CD4-positive, alpha-beta memory T cell (primary cell): ENCODE results near the gene S100A16. TPM values are rescaled to one million over a fixed set of nuclear protein-coding genes. Genes with fewer than 3 reads are reported as not detected.

Experiments
- CTCF ChIA-PET: fragments of 350-600 bp; sonication (Branson Sonifier 250); formaldehyde crosslinking; loops from one replicate; lab custom pipeline; 2021; ENCODE audit warnings: inconsistent platforms; ENCODE audit not compliant: partially characterized antibody; lab: Charles Lee
- POLR2A ChIA-PET: fragments of 350-600 bp; sonication (Branson Sonifier 250); formaldehyde crosslinking; loops from one replicate; lab custom pipeline; 2021; ENCODE audit not compliant: partially characterized antibody; lab: Charles Lee
- DNase-seq, 5 donors: peaks; one replicate each; pipeline versions ENCODE4 v3.0.0 to v3.0.0-alpha.2; 2020 to 2022; ENCODE audit warnings: mixed read lengths in 1 of 5
- H3K27ac ChIP-seq: one replicate; pipeline ENCODE4 v1.7.0; 2013; ENCODE audit warnings: low read depth, low read length
- H3K27me3 ChIP-seq: 2 replicates; pipeline ENCODE4 v1.7.0; 2013; ENCODE audit warnings: mild to moderate bottlenecking, low read length, moderate library complexity; ENCODE audit not compliant: insufficient read depth
- H3K36me3 ChIP-seq: 2 replicates; pipeline ENCODE4 v1.7.0; 2013; ENCODE audit warnings: mild to moderate bottlenecking, low read length, moderate library complexity; ENCODE audit not compliant: insufficient read depth
- H3K4me1 ChIP-seq: 2 replicates; pipeline ENCODE4 v1.7.0; 2013; ENCODE audit warnings: mild to moderate bottlenecking, low read length, moderate library complexity; ENCODE audit not compliant: insufficient read depth
- H3K4me3 ChIP-seq, 2 donors: one replicate each; pipeline ENCODE4 v1.7.0; 2013; ENCODE audit warnings: low read length in 2 of 2, mild to moderate bottlenecking in 1 of 2
- H3K9me3 ChIP-seq, 2 donors: one replicate each; pipeline ENCODE4 v1.7.0; 2013; ENCODE audit warnings: low read length in 2 of 2, control low read depth in 1 of 2; ENCODE audit not compliant: control insufficient read depth in 1 of 2
- H3K27ac Mint-ChIP-seq, 7 donors: one replicate each; pipeline ENCODE4 v1.8.0; 2020 to 2021; ENCODE audit warnings: mixed read lengths in 7 of 7, mild to moderate bottlenecking in 6 of 7, inconsistent platforms in 3 of 7, moderate library complexity in 3 of 7
- H3K27me3 Mint-ChIP-seq, 2 donors: one replicate each; pipeline ENCODE4 v1.8.0; 2020 to 2021; ENCODE audit warnings: mixed read lengths in 2 of 2
- H3K36me3 Mint-ChIP-seq, 2 donors: one replicate each; pipeline ENCODE4 v1.8.0; 2020 to 2021; ENCODE audit warnings: mixed read lengths in 2 of 2, inconsistent platforms in 1 of 2, mild to moderate bottlenecking in 1 of 2
- H3K4me1 Mint-ChIP-seq, 4 donors: one replicate each; pipeline ENCODE4 v1.8.0; 2020 to 2021; ENCODE audit warnings: mixed read lengths in 4 of 4, mild to moderate bottlenecking in 1 of 4
- H3K4me3 Mint-ChIP-seq, 8 donors: one replicate each; pipeline ENCODE4 v1.8.0; 2020 to 2021; ENCODE audit warnings: mixed read lengths in 8 of 8, mild to moderate bottlenecking in 7 of 8, moderate library complexity in 6 of 8, inconsistent platforms in 3 of 8
- H3K9me3 Mint-ChIP-seq, 8 donors: one replicate each; pipeline ENCODE4 v1.8.0; 2020 to 2021; ENCODE audit warnings: mixed read lengths in 8 of 8, mild to moderate bottlenecking in 5 of 8, inconsistent platforms in 3 of 8, moderate library complexity in 1 of 8
- intact Hi-C: fragments of 100-400 bp; cut with micrococcal nuclease; formaldehyde crosslinking; loops from one replicate; pipeline ENCODE4 v1.15.1; 2023
- polyA plus RNA-seq, 2 donors: library from polyadenylated mRNA; unstranded; fragments of 300-500 nt; fragmentation: Illumina TruSeq; gene quantifications; one replicate each; pipeline ENCODE4 v1.2.3, GENCODE V29; 2021
- total RNA-seq, 2 experiments: library from RNA; stranded (reverse); gene quantifications; one replicate each; pipeline ENCODE4 v1.2.3, GENCODE V29; 2021

Gene S100A16
- total and polyA plus RNA-seq, 4 experiments from 2014 or later, result not detected

- H3K4me3 Mint-ChIP-seq, result no peak overlapping the region
- CTCF ChIA-PET, result interaction anchor here (1.2 kb wide), 1 partner anchor 12 kb away, joined by 3 read pairs; no protein-coding TSS in a partner anchor
- H3K4me1 ChIP-seq, result no peaks in the 10 kb centered on the region
- H3K4me1 Mint-ChIP-seq, result peaks cover 0 to 4% (median 0%) of the 10 kb centered on the region in 4 donors
- H3K9me3 ChIP-seq, result no peaks in the 10 kb centered on the region
- no peak overlapping the region for H3K27ac ChIP-seq
- no peaks in the 10 kb centered on the region for H3K36me3 ChIP-seq
- peaks cover 0 to 1% (median 0%) of the 10 kb centered on the region in 8 donors for H3K9me3 Mint-ChIP-seq
- no peaks in the 10 kb centered on the region for H3K36me3 Mint-ChIP-seq
- no peak for DNase-seq
- no peak overlapping the region for H3K4me3 ChIP-seq
- POLR2A ChIA-PET, result interaction anchor here (0.6 kb wide), 1 partner anchor 700 kb away, joined by 3 read pairs; no protein-coding TSS in a partner anchor
- H3K27ac Mint-ChIP-seq, result no peak overlapping the region
- H3K27me3 Mint-ChIP-seq, result no peaks in the 10 kb centered on the region
- intact Hi-C loops, result no loop called here
- no peaks in the 10 kb centered on the region for H3K27me3 ChIP-seq
These were observed 5.6 kb downstream of the S100A16 start for GRCh38 chr1:153607381-153607780.

- H3K27me3 ChIP-seq, result no peaks in the 10 kb centered on the region
- Mint-ChIP-seq H3K4me3 (no peak overlapping the region), H3K4me1 (peaks cover 0 to 3% (median 0%) of the 10 kb centered on the region in 4 donors), H3K36me3 (no peaks in the 10 kb centered on the region), H3K9me3 (no peaks in the 10 kb centered on the region), H3K27me3 (no peaks in the 10 kb centered on the region), H3K27ac (no peak overlapping the region)
- H3K9me3 ChIP-seq, result no peaks in the 10 kb centered on the region
- ChIA-PET POLR2A (no interaction called here), CTCF (interaction anchor here (0.6 to 1.2 kb wide), 3 partner anchors 13 to 560 kb away, joined by 3 read pairs; no protein-coding TSS in a partner anchor)
- intact Hi-C loops, result no loop called here
- no peaks in the 10 kb centered on the region for H3K36me3 ChIP-seq
- H3K27ac ChIP-seq, result no peak overlapping the region
- no peak for DNase-seq
- no peaks in the 10 kb centered on the region for H3K4me1 ChIP-seq
- no peak overlapping the region for H3K4me3 ChIP-seq
These were observed 6.7 kb downstream of the S100A16 start for GRCh38 chr1:153606194-153606593.

DNA sequence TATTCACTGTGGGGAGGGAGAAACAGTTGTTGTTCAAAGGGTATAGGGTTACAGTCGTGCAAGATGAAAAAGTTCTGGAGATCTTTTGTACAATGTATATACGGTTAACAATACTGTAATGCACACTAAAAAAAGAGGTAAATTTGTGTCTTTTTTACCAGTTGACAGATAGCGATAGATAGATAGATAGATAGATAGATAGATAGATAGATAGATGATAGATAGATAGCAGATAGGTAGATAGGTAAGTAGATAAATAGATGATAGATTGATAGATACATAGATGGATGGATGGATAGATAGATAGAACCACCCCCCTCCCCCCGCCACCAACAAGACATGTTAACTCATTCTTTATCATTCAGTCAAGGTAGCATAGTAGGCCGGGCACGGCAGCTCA, 10.2 kb downstream of the S100A16 start:
- H3K27ac ChIP-seq, result no peak overlapping the region
- no peaks in the 10 kb centered on the region for H3K36me3 ChIP-seq
- intact Hi-C loops, result no loop called here
- H3K4me3 ChIP-seq, result no peak overlapping the region
- Mint-ChIP-seq H3K27ac (no peak overlapping the region), H3K36me3 (no peaks in the 10 kb centered on the region), H3K27me3 (no peaks in the 10 kb centered on the region), H3K4me1 (peaks cover 0 to 13% (median 3%) of the 10 kb centered on the region in 4 donors), H3K4me3 (no peak overlapping the region), H3K9me3 (no peaks in the 10 kb centered on the region)
- H3K27me3 ChIP-seq, result no peaks in the 10 kb centered on the region
- H3K9me3 ChIP-seq, result no peaks in the 10 kb centered on the region
- DNase-seq, result no peak
- CTCF ChIA-PET, result interaction anchor here (0.7 kb wide), 1 partner anchor 35 kb away, joined by 4 read pairs; no protein-coding TSS in a partner anchor
- POLR2A ChIA-PET, result no interaction called here
- peaks cover 7% of the 10 kb centered on the region for H3K4me1 ChIP-seq

- Mint-ChIP-seq H3K4me1 (peaks cover 0 to 16% (median 5%) of the 10 kb centered on the region in 4 donors), H3K27ac (no peak overlapping the region), H3K9me3 (no peaks in the 10 kb centered on the region), H3K36me3 (no peaks in the 10 kb centered on the region), H3K27me3 (no peaks in the 10 kb centered on the region), H3K4me3 (no peak overlapping the region)
- H3K4me3 ChIP-seq, result no peak overlapping the region
- no peaks in the 10 kb centered on the region for H3K9me3 ChIP-seq
- intact Hi-C loops, result no loop called here
- POLR2A ChIA-PET, result no interaction called here
- H3K27me3 ChIP-seq, result no peaks in the 10 kb centered on the region
- H3K27ac ChIP-seq, result no peak overlapping the region
- DNase-seq, result no peak
- H3K4me1 ChIP-seq, result peaks cover 7% of the 10 kb centered on the region
- CTCF ChIA-PET, result no interaction called here
- no peaks in the 10 kb centered on the region for H3K36me3 ChIP-seq
These were observed 13.1 kb downstream of the S100A16 start for GRCh38 chr1:153599847-153600246.

DNA sequence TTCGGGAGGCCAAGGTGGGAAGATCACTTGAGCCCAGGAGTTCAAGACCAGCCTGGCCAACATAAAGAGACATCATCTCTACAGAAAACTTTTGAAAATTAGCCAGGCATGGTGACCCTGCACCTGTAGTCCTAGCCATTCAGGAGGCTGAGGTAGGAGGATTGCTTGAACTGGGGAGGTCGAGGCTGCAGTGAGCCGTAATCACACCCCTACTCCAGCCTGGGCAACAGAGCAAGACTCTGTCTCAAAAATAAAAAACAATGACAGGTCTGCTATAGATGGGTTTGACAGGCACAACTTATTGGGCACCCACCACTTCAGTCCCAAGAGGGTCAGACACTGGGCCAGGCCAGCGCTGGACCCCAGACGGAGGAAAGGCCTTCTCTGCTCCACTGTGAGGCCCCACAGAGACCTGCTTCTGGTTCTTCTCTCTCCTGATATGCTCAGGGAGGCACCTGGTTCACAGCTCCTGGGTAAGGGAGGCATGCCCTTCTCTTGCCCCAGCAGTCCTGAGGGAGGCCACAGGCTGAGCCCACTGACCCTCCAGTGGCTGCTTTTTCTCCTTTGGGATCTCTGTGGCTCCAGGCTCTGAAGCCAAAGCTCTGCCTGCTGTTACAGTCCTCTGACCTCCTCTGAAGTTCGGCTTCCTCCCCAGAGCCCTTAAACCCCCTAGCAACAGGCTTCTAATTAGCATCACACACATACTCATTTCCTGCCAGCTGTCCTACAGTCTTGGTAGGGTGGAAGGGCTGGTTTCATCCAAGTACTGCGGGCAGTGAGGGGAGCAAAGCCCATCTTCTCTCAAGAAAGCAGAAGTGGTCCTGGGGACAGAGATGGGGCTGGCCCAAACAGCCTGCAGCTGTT, 14.4 kb downstream of the S100A16 start:
- no peaks in the 10 kb centered on the region for H3K27me3 Mint-ChIP-seq
- Histone ChIP-seq H3K4me1 (peaks cover 7% of the 10 kb centered on the region), H3K36me3 (no peaks in the 10 kb centered on the region), H3K9me3 (no peaks in the 10 kb centered on the region), H3K27ac (no peak overlapping the region), H3K4me3 (no peak overlapping the region), H3K27me3 (no peaks in the 10 kb centered on the region)
- DNase-seq, result no peak
- H3K4me3 Mint-ChIP-seq, result no peak overlapping the region
- H3K27ac Mint-ChIP-seq, result peak overlapping the region in 3 of 7 donors; percentile 56 to 88 (median 68)
- ChIA-PET POLR2A (no interaction called here), CTCF (interaction anchor here (1.9 kb wide), 1 partner anchor 19 kb away, joined by 7 read pairs; no protein-coding TSS in a partner anchor)
- no peaks in the 10 kb centered on the region for H3K36me3 Mint-ChIP-seq
- no peaks in the 10 kb centered on the region for H3K9me3 Mint-ChIP-seq
- H3K4me1 Mint-ChIP-seq, result peaks cover 0 to 16% (median 5%) of the 10 kb centered on the region in 4 donors
- intact Hi-C loops, result no loop called here

- H3K4me1 Mint-ChIP-seq, result peaks cover 0 to 16% (median 4%) of the 10 kb centered on the region in 4 donors
- H3K4me3 Mint-ChIP-seq, result no peak overlapping the region
- POLR2A ChIA-PET, result no interaction called here
- no peak overlapping the region for H3K27ac ChIP-seq
- H3K9me3 Mint-ChIP-seq, result no peaks in the 10 kb centered on the region
- CTCF ChIA-PET, result interaction anchor here (1.9 kb wide), 1 partner anchor 20 kb away, joined by 7 read pairs; no protein-coding TSS in a partner anchor
- H3K4me3 ChIP-seq, result no peak overlapping the region
- H3K9me3 ChIP-seq, result no peaks in the 10 kb centered on the region
- no peaks in the 10 kb centered on the region for H3K36me3 ChIP-seq
- H3K36me3 Mint-ChIP-seq, result no peaks in the 10 kb centered on the region
- H3K27me3 ChIP-seq, result no peaks in the 10 kb centered on the region
- peak overlapping the region in 4 of 7 donors; percentile 7 to 65 (median 18) for H3K27ac Mint-ChIP-seq
- H3K4me1 ChIP-seq, result peaks cover 7% of the 10 kb centered on the region
- intact Hi-C loops, result no loop called here
- no peaks in the 10 kb centered on the region for H3K27me3 Mint-ChIP-seq
- no peak for DNase-seq
These were observed 15.7 kb downstream of the S100A16 start for GRCh38 chr1:153597206-153597605.

GRCh38 chr1:153592748-153593147, 20.2 kb downstream of the S100A16 start:
- H3K4me1 ChIP-seq, result no peaks in the 10 kb centered on the region
- Mint-ChIP-seq H3K27ac (no peak overlapping the region), H3K4me3 (no peak overlapping the region), H3K4me1 (peaks cover 0 to 3% (median 2%) of the 10 kb centered on the region in 4 donors), H3K27me3 (no peaks in the 10 kb centered on the region), H3K36me3 (no peaks in the 10 kb centered on the region), H3K9me3 (no peaks in the 10 kb centered on the region)
- no peaks in the 10 kb centered on the region for H3K36me3 ChIP-seq
- DNase-seq, result no peak
- no peaks in the 10 kb centered on the region for H3K27me3 ChIP-seq
- ChIA-PET POLR2A (no interaction called here), CTCF (interaction anchor here (0.7 to 1.4 kb wide), 5 partner anchors 17 to 98 kb away, joined by 3 to 5 read pairs (median 4); partner anchors contain the start of gene S100A14)
- H3K4me3 ChIP-seq, result no peak overlapping the region
- no peak overlapping the region for H3K27ac ChIP-seq
- intact Hi-C loops, result no loop called here
- H3K9me3 ChIP-seq, result no peaks in the 10 kb centered on the region
